GM23248 (cell line): ENCODE results near the gene SF3B3. TPM values are rescaled to one million over a fixed set of nuclear protein-coding genes. Genes with fewer than 3 reads are reported as not detected.

Experiments
- DNase-seq: peaks from one replicate; pipeline ENCODE4 v3.0.0-alpha.2; 2015
- H2AFZ ChIP-seq: fragments of 200-600 bp; sonication (generic); 2 replicates; pipeline ENCODE4 v1.6.1; 2016; ENCODE audit warnings: antibody characterized with exemption
- H3F3A ChIP-seq: fragments of 200-600 bp; sonication (generic); 2 replicates; pipeline ENCODE4 v1.6.1; 2016; ENCODE audit warnings: mild to moderate bottlenecking, antibody characterized with exemption, mixed run types; ENCODE audit not compliant: insufficient read depth
- H3K27ac ChIP-seq: fragments of 200-600 bp; sonication (generic); 2 replicates; pipeline ENCODE4 v1.5.1; 2016; ENCODE audit warnings: mild to moderate bottlenecking
- H3K27me3 ChIP-seq: fragments of 200-600 bp; sonication (generic); replicated peaks from 2 replicates; pipeline ENCODE4 v1.6.1; 2016; ENCODE audit warnings: mild to moderate bottlenecking; ENCODE audit not compliant: insufficient read depth
- H3K36me3 ChIP-seq: fragments of 200-600 bp; sonication (generic); 2 replicates; pipeline ENCODE4 v1.6.1; 2016; ENCODE audit warnings: low read depth, mild to moderate bottlenecking
- H3K4me1 ChIP-seq: fragments of 200-600 bp; sonication (generic); 2 replicates; pipeline ENCODE4 v1.6.1; 2016; ENCODE audit warnings: mild to moderate bottlenecking; ENCODE audit not compliant: insufficient read depth
- H3K4me2 ChIP-seq: fragments of 200-600 bp; sonication (generic); one replicate; pipeline ENCODE4 v1.6.1; 2016; ENCODE audit warnings: mild to moderate bottlenecking; ENCODE audit not compliant: unreplicated experiment
- H3K4me3 ChIP-seq: fragments of 200-600 bp; sonication (generic); 2 replicates; pipeline ENCODE4 v1.5.1; 2016; ENCODE audit warnings: mild to moderate bottlenecking
- H3K79me2 ChIP-seq: fragments of 200-600 bp; sonication (generic); 2 replicates; pipeline ENCODE4 v1.6.1; 2016; ENCODE audit warnings: mild to moderate bottlenecking; ENCODE audit not compliant: insufficient read depth
- H3K9ac ChIP-seq: fragments of 200-600 bp; sonication (generic); 2 replicates; pipeline ENCODE4 v1.6.1; 2016; ENCODE audit warnings: mild to moderate bottlenecking
- H3K9me2 ChIP-seq: fragments of 200-600 bp; sonication (generic); 2 replicates; pipeline ENCODE4 v1.6.1; 2016; ENCODE audit warnings: mixed run types, mild to moderate bottlenecking, moderate library complexity; ENCODE audit not compliant: insufficient read depth
- H3K9me3 ChIP-seq: fragments of 200-600 bp; sonication (generic); one replicate; pipeline ENCODE4 v1.6.1; 2017; ENCODE audit warnings: low read depth
- H4K20me1 ChIP-seq: fragments of 200-600 bp; sonication (generic); 2 replicates; pipeline ENCODE4 v1.6.0; 2016; ENCODE audit not compliant: insufficient read depth
- EZH2 ChIP-seq: fragments of 200-600 bp; sonication (generic); IDR thresholded peaks from 2 replicates; pipeline ENCODE4 v1.6.1; 2018; ENCODE audit warnings: antibody characterized with exemption, mild to moderate bottlenecking; ENCODE audit not compliant: insufficient read depth, poor library complexity, severe bottlenecking
- EZH2phosphoT487 ChIP-seq: fragments of 200-600 bp; sonication (generic); IDR thresholded peaks from 2 replicates; pipeline ENCODE4 v1.6.1; 2018; ENCODE audit warnings: antibody characterized with exemption, moderate library complexity, mild to moderate bottlenecking, low read depth; ENCODE audit not compliant: insufficient read depth
- WGBS, 2 experiments: methylation state at CpG; one replicate each; pipeline ENCODE4 v1.1.6; 2015 to 2017; ENCODE audit warnings: low lambda C conversion rate in 2 of 2, low coverage in 1 of 2; ENCODE audit errors: missing lambda C conversion rate in 2 of 2; 5-methylcytosine and 5-hydroxymethylcytosine counted together
- in situ Hi-C: fragments of 300-500 bp; cut with MboI; formaldehyde crosslinking; loops from 2 replicates; pipeline ENCODE4 v1.15.0; 2020
- polyA plus RNA-seq: library from polyadenylated mRNA; unstranded; fragments of >200 nt; fragmentation: Nextera tagmentation; extraction: Ambion mirVana; gene quantifications from 2 replicates; pipeline ENCODE4 v1.2.1, GENCODE V29; 2016
- total RNA-seq: library from RNA; depleted of rRNA; stranded (reverse); fragments of >200 nt; shearing (Covaris generic); gene quantifications from 2 replicates; pipeline ENCODE4 v1.2.3, GENCODE V29; 2014

The SF3B3 gene
- total and polyA plus RNA-seq, 2 experiments from 2014 or later: 166 to 185 TPM

- no peak for DNase-seq
- in situ Hi-C loops: no loop called here
- WGBS, 2 experiments: 96 to 97% methylated on average over 9 of the region's 9 CpGs
- Histone ChIP-seq H3K4me3 (no peak overlapping the region), H3K27me3 (no peaks in the 10 kb centered on the region), H2AFZ (no peak overlapping the region), H3K27ac (no peak overlapping the region), H3K9me3 (no peaks in the 10 kb centered on the region), H3K36me3 (peaks cover 6% of the 10 kb centered on the region; the same call in 1 of the 2 replicates), H4K20me1 (no peaks in the 10 kb centered on the region), H3K4me1 (no peaks in the 10 kb centered on the region), H3K9me2 (no peaks in the 10 kb centered on the region), H3K79me2 (no peaks in the 10 kb centered on the region), H3K4me2 (no peak overlapping the region), H3K9ac (no peak overlapping the region), H3F3A (no peaks in the 10 kb centered on the region)
- TF ChIP-seq EZH2 (no peak), EZH2phosphoT487 (no peak)
Measured at GRCh38 chr16:70495425-70496182, 28.0 kb upstream of the SF3B3 start.

GRCh38 chr16:70496513-70496912, 27.1 kb upstream of the SF3B3 start:
- no peak overlapping the region for H3K27ac ChIP-seq
- in situ Hi-C loops: no loop called here
- WGBS, 2 experiments: 88 to 94% methylated on average over 6 of the region's 6 CpGs
- H3K4me2 ChIP-seq: no peak overlapping the region
- no peaks in the 10 kb centered on the region for H3K27me3 ChIP-seq
- H3K9me3 ChIP-seq: no peaks in the 10 kb centered on the region
- H3K9me2 ChIP-seq: no peaks in the 10 kb centered on the region
- no peaks in the 10 kb centered on the region for H4K20me1 ChIP-seq
- H3K36me3 ChIP-seq: peaks cover 6% of the 10 kb centered on the region; the same call in 1 of the 2 replicates
- DNase-seq: no peak
- no peaks in the 10 kb centered on the region for H3K4me1 ChIP-seq
- no peak overlapping the region for H3K9ac ChIP-seq
- H3K79me2 ChIP-seq: no peaks in the 10 kb centered on the region
- TF ChIP-seq EZH2: no peak
- TF ChIP-seq EZH2phosphoT487: no peak
- H2AFZ ChIP-seq: no peak overlapping the region
- no peak overlapping the region for H3K4me3 ChIP-seq
- H3F3A ChIP-seq: no peaks in the 10 kb centered on the region

- H3K9ac ChIP-seq: no peak overlapping the region
- H3K27ac ChIP-seq: no peak overlapping the region
- TF ChIP-seq EZH2: no peak
- no peak for TF ChIP-seq EZH2phosphoT487
- in situ Hi-C loops: no loop called here
- WGBS, 2 experiments: 68 to 73% methylated on average over 5 of the region's 5 CpGs
- no peaks in the 10 kb centered on the region for H3K9me3 ChIP-seq
- H3K4me3 ChIP-seq: no peak overlapping the region
- no peak for DNase-seq
- peaks cover 29% of the 10 kb centered on the region for H3F3A ChIP-seq
- no peak overlapping the region for H3K4me2 ChIP-seq
- H3K79me2 ChIP-seq: no peaks in the 10 kb centered on the region
- peaks cover 43% of the 10 kb centered on the region for H3K36me3 ChIP-seq
- no peaks in the 10 kb centered on the region for H3K27me3 ChIP-seq
- H2AFZ ChIP-seq: no peak overlapping the region
- H4K20me1 ChIP-seq: no peaks in the 10 kb centered on the region
- peaks cover 14% of the 10 kb centered on the region for H3K4me1 ChIP-seq
- no peaks in the 10 kb centered on the region for H3K9me2 ChIP-seq
Measured at GRCh38 chr16:70508752-70509151, 14.9 kb upstream of the SF3B3 start.

GRCh38 chr16:70510216-70510615, 13.4 kb upstream of the SF3B3 start:
- H3K4me1 ChIP-seq: peaks cover 14% of the 10 kb centered on the region
- H3K9ac ChIP-seq: no peak overlapping the region
- in situ Hi-C loops: no loop called here
- peaks cover 31% of the 10 kb centered on the region for H3F3A ChIP-seq
- H3K4me2 ChIP-seq: no peak overlapping the region
- TF ChIP-seq EZH2phosphoT487 (no peak), EZH2 (no peak)
- no peaks in the 10 kb centered on the region for H3K27me3 ChIP-seq
- 98 to 100% methylated on average over 3 of the region's 3 CpGs for WGBS, 2 experiments
- no peaks in the 10 kb centered on the region for H4K20me1 ChIP-seq
- H3K9me2 ChIP-seq: no peaks in the 10 kb centered on the region
- H3K36me3 ChIP-seq: peaks cover 48% of the 10 kb centered on the region
- DNase-seq: no peak
- no peak overlapping the region for H3K4me3 ChIP-seq
- H3K27ac ChIP-seq: no peak overlapping the region
- no peak overlapping the region for H2AFZ ChIP-seq
- H3K79me2 ChIP-seq: no peaks in the 10 kb centered on the region
- no peaks in the 10 kb centered on the region for H3K9me3 ChIP-seq

- TF ChIP-seq EZH2phosphoT487: no peak
- TF ChIP-seq EZH2: no peak
- no peak overlapping the region for H3K9ac ChIP-seq
- H4K20me1 ChIP-seq: no peaks in the 10 kb centered on the region
- no peak overlapping the region for H2AFZ ChIP-seq
- no peaks in the 10 kb centered on the region for H3K27me3 ChIP-seq
- peak overlapping the region; percentile 70 for H3K27ac ChIP-seq
- H3K9me2 ChIP-seq: no peaks in the 10 kb centered on the region
- WGBS, 2 experiments: 94 to 100% methylated on average over 1 of the region's 1 CpG
- peaks cover 14% of the 10 kb centered on the region for H3K4me1 ChIP-seq
- H3K79me2 ChIP-seq: no peaks in the 10 kb centered on the region
- peaks cover 56% of the 10 kb centered on the region for H3K36me3 ChIP-seq
- no peak for DNase-seq
- H3K9me3 ChIP-seq: no peaks in the 10 kb centered on the region
- no peak overlapping the region for H3K4me2 ChIP-seq
- peaks cover 31% of the 10 kb centered on the region for H3F3A ChIP-seq
- no peak overlapping the region for H3K4me3 ChIP-seq
- in situ Hi-C loops: no loop called here
Measured at GRCh38 chr16:70511833-70512232, 11.8 kb upstream of the SF3B3 start.
